K562 (cell line): ENCODE results near the gene KLHL25.

Experiments used
- CBFB ChIP-seq: sonication (generic); formaldehyde crosslinking; IDR thresholded peaks from 2 replicates; pipeline ENCODE4 v1.4.0; 2020; ENCODE audit warnings: mild to moderate bottlenecking, missing genetic modification reagents
- ELF4 ChIP-seq: fragments of 450-650 bp; formaldehyde crosslinking; IDR thresholded peaks from 2 replicates; pipeline ENCODE4 v1.4.0; 2022; ENCODE audit warnings: missing genetic modification characterization
- MXI1 ChIP-seq: IDR thresholded peaks from 2 replicates; pipeline ENCODE4 v1.6.1; 2011; ENCODE audit warnings: low read depth, mild to moderate bottlenecking, improper control_type of control experiment, low read length
- NUFIP1 ChIP-seq: fragments of 450-650 bp; IDR thresholded peaks from 2 replicates; pipeline ENCODE4 v1.6.1; 2018; ENCODE audit not compliant: partially characterized antibody
- POLR2A ChIP-seq: fragments of 450-650 bp; conservative IDR thresholded peaks from 2 replicates; pipeline ENCODE4 v1.6.1; 2016
- SIRT6 ChIP-seq: IDR thresholded peaks from one replicate; pipeline ENCODE4 v1.6.1; 2012; ENCODE audit warnings: low read depth, mild to moderate bottlenecking, control low read depth, inconsistent platforms, low read length, moderate library complexity
- SMAD4 ChIP-seq: fragments of 250-450 bp; sonication (Bioruptor Pico); conservative IDR thresholded peaks from 2 replicates; pipeline ENCODE4 v1.8.0; 2021; ENCODE audit warnings: inconsistent platforms, mild to moderate bottlenecking, moderate library complexity
- STAT5B ChIP-seq: fragments of 250-450 bp; sonication (Bioruptor Pico); IDR thresholded peaks from 2 replicates; pipeline ENCODE4 v1.8.0; 2021; ENCODE audit warnings: mild to moderate bottlenecking, inconsistent platforms
- TEAD1 ChIP-seq, 2 experiments: fragments of 450-650 bp in 1 of 2; sonication (generic) in 1 of 2; formaldehyde crosslinking; IDR thresholded peaks; 2 replicates each; pipeline versions ENCODE4 v1.4.0 to v1.8.0; 2020 to 2022; ENCODE audit warnings: mild to moderate bottlenecking in 2 of 2, missing genetic modification reagents in 1 of 2
- ZNF133 ChIP-seq: fragments of 250-450 bp; sonication (Bioruptor Pico); IDR thresholded peaks from 2 replicates; pipeline ENCODE4 v1.4.0; 2020; ENCODE audit warnings: mild to moderate bottlenecking
- TF ChIP-seq, protein P1 (sequence below), 3 experiments: IDR thresholded peaks in 2 of 3; conservative IDR thresholded peaks in 1 of 3; 2 replicates each; pipeline ENCODE4 v1.5.1; 2011 to 2012; ENCODE audit warnings: low read length in 3 of 3, mild to moderate bottlenecking in 3 of 3, control low read depth in 2 of 3, improper control_type of control experiment in 1 of 3, inconsistent platforms in 1 of 3, low read depth in 1 of 3, mixed read lengths in 1 of 3, moderate library complexity in 1 of 3; ENCODE audit not compliant: insufficient read depth in 2 of 3
- TF ChIP-seq, protein P2 (sequence below): sonication (generic); formaldehyde crosslinking; IDR thresholded peaks from 2 replicates; pipeline ENCODE4 v1.8.1; 2023; ENCODE audit warnings: mild to moderate bottlenecking, missing genetic modification reagents
- TF ChIP-seq, protein P3 (sequence below): fragments of 250-450 bp; sonication (Bioruptor Pico); IDR thresholded peaks from 2 replicates; pipeline ENCODE4 v1.9.0; 2021; ENCODE audit warnings: mild to moderate bottlenecking

DNA sequence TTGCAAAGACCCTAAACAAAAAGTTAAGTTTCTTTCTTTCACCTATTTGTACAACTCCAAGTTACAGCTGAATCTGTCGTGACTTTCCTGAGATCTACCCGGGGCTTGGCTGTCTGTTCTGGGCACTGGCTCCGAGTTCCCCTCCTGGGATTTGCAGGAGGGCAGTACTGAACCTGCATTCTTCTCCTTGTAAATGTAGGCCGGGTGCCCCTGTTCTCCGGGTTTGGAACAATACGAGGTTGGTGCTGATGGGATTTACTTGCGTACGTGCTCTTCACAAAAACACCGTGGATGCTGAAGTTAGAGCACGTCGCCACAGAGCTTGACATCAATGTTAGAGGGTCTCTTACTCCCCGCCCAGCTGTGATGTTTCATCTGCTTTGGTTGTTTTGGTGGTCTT, 48.1 kb downstream of the KLHL25 start:
- TF ChIP-seq STAT5B (CRISPR knock-in tag) (no peak), NUFIP1 (no peak), ELF4 (CRISPR knock-in tag) (no peak), CBFB (CRISPR knock-in tag) (no peak), SMAD4 (CRISPR knock-in tag) (no peak), MXI1 (no peak), ZNF133 (no peak), TEAD1 (CRISPR knock-in tag; IDR thresholded peaks at IDR 0.05) (no peak), SIRT6 (no peak), POLR2A (no peak)
- TF ChIP-seq, protein P1, sequence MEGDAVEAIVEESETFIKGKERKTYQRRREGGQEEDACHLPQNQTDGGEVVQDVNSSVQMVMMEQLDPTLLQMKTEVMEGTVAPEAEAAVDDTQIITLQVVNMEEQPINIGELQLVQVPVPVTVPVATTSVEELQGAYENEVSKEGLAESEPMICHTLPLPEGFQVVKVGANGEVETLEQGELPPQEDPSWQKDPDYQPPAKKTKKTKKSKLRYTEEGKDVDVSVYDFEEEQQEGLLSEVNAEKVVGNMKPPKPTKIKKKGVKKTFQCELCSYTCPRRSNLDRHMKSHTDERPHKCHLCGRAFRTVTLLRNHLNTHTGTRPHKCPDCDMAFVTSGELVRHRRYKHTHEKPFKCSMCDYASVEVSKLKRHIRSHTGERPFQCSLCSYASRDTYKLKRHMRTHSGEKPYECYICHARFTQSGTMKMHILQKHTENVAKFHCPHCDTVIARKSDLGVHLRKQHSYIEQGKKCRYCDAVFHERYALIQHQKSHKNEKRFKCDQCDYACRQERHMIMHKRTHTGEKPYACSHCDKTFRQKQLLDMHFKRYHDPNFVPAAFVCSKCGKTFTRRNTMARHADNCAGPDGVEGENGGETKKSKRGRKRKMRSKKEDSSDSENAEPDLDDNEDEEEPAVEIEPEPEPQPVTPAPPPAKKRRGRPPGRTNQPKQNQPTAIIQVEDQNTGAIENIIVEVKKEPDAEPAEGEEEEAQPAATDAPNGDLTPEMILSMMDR (IDR thresholded peaks at IDR 0.05 in 2 of 3, conservative IDR thresholded peaks at IDR 0.05 in 1 of 3; ENCODE audit: insufficient read depth in 2 of 3, low read depth in 1 of 3, low read length in 3 of 3): no peak
- TF ChIP-seq, protein P2, sequence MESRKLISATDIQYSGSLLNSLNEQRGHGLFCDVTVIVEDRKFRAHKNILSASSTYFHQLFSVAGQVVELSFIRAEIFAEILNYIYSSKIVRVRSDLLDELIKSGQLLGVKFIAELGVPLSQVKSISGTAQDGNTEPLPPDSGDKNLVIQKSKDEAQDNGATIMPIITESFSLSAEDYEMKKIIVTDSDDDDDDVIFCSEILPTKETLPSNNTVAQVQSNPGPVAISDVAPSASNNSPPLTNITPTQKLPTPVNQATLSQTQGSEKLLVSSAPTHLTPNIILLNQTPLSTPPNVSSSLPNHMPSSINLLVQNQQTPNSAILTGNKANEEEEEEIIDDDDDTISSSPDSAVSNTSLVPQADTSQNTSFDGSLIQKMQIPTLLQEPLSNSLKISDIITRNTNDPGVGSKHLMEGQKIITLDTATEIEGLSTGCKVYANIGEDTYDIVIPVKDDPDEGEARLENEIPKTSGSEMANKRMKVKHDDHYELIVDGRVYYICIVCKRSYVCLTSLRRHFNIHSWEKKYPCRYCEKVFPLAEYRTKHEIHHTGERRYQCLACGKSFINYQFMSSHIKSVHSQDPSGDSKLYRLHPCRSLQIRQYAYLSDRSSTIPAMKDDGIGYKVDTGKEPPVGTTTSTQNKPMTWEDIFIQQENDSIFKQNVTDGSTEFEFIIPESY: no peak
- TF ChIP-seq, protein P3, sequence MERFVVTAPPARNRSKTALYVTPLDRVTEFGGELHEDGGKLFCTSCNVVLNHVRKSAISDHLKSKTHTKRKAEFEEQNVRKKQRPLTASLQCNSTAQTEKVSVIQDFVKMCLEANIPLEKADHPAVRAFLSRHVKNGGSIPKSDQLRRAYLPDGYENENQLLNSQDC (CRISPR knock-in tag): no peak
